K562 (cell line): ENCODE measurements around the gene PNMA8B. TPM values are rescaled to one million over a fixed set of nuclear protein-coding genes. Genes with fewer than 3 reads are reported as not detected.

Source experiments
- ATF2 ChIP-seq: sonication (generic); formaldehyde crosslinking; IDR thresholded peaks from 2 replicates; pipeline ENCODE4 v1.8.1; 2022; ENCODE audit warnings: missing genetic modification reagents
- ATF7 ChIP-seq: fragments of 450-650 bp; IDR thresholded peaks from 2 replicates; pipeline ENCODE4 v1.7.1; 2014; ENCODE audit warnings: mild to moderate bottlenecking, moderate library complexity
- CCNT2 ChIP-seq: IDR thresholded peaks from 2 replicates; pipeline ENCODE4 v1.6.1; 2011; ENCODE audit warnings: borderline replicate concordance, low read depth, mild to moderate bottlenecking, moderate library complexity, mixed read lengths, low read length; ENCODE audit not compliant: insufficient read length; ENCODE audit errors: extremely low read depth
- IRF9 ChIP-seq: fragments of 450-650 bp; IDR thresholded peaks from 2 replicates; pipeline ENCODE4 v1.6.1; 2016; ENCODE audit warnings: missing biosample characterization, missing genetic modification characterization
- LCOR ChIP-seq: sonication (generic); formaldehyde crosslinking; IDR thresholded peaks from 2 replicates; pipeline ENCODE4 v1.8.0; 2022; ENCODE audit warnings: mild to moderate bottlenecking, missing genetic modification reagents
- MBD2 ChIP-seq: sonication (generic); IDR thresholded peaks from 2 replicates; pipeline ENCODE4 v1.6.1; 2016; ENCODE audit warnings: low read depth, borderline replicate concordance
- MED1 ChIP-seq: sonication (generic); formaldehyde crosslinking; IDR thresholded peaks from 2 replicates; pipeline ENCODE4 v1.8.1; 2023; ENCODE audit warnings: missing genetic modification reagents, borderline replicate concordance
- MNT ChIP-seq, 2 experiments: fragments of 450-650 bp; conservative IDR thresholded peaks; 2 replicates each; pipeline ENCODE4 v1.6.1; 2017; ENCODE audit warnings: mild to moderate bottlenecking in 2 of 2, moderate library complexity in 2 of 2
- MYC ChIP-seq, 2 experiments: fragments of 250-450 bp in 1 of 2; sonication (Bioruptor Pico) in 1 of 2; IDR thresholded peaks; 2 replicates each; pipeline versions ENCODE4 v1.5.1 to v1.6.1; 2012 to 2021; ENCODE audit warnings: low read depth in 2 of 2, borderline replicate concordance in 1 of 2, improper control_type of control experiment in 1 of 2, low read length in 1 of 2, mild to moderate bottlenecking in 1 of 2, moderate library complexity in 1 of 2
- MYNN ChIP-seq, 2 experiments: sonication (generic); formaldehyde crosslinking in 1 of 2; IDR thresholded peaks; 2 replicates each; pipeline versions ENCODE4 v1.5.0 to v1.6.1; 2016 to 2020; ENCODE audit warnings: antibody characterized with exemption in 1 of 2, missing genetic modification reagents in 1 of 2
- NFE2 ChIP-seq: IDR thresholded peaks from 2 replicates; pipeline ENCODE4 v1.6.1; 2014; ENCODE audit warnings: antibody characterized with exemption, low read depth
- RAD21 ChIP-seq, 2 experiments: fragments of 250-450 bp in 1 of 2; fragments of 450-650 bp in 1 of 2; sonication (Bioruptor Pico) in 1 of 2; formaldehyde crosslinking in 1 of 2; IDR thresholded peaks in 1 of 2; conservative IDR thresholded peaks in 1 of 2; 2 replicates each; pipeline versions ENCODE4 v1.4.0 to v1.8.0; 2020 to 2022; ENCODE audit warnings: mild to moderate bottlenecking in 2 of 2, moderate library complexity in 1 of 2
- RBFOX2 ChIP-seq: fragments of 200-400 bp; formaldehyde crosslinking; IDR thresholded peaks from 2 replicates; pipeline ENCODE4 v1.6.1; 2017; ENCODE audit warnings: low read depth, mild to moderate bottlenecking, low read length, moderate library complexity
- STAG1 ChIP-seq: sonication (generic); formaldehyde crosslinking; IDR thresholded peaks from 2 replicates; pipeline ENCODE4 v1.5.0; 2020; ENCODE audit warnings: missing genetic modification reagents, borderline replicate concordance
- SUPT5H ChIP-seq: fragments of 450-650 bp; IDR thresholded peaks from 2 replicates; pipeline ENCODE4 v1.6.1; 2016
- TARDBP ChIP-seq: fragments of 450-650 bp; IDR thresholded peaks from 2 replicates; pipeline ENCODE4 v1.6.1; 2016
- ZNF133 ChIP-seq: fragments of 250-450 bp; sonication (Bioruptor Pico); IDR thresholded peaks from 2 replicates; pipeline ENCODE4 v1.4.0; 2020; ENCODE audit warnings: mild to moderate bottlenecking
- ZNF217 ChIP-seq: sonication (generic); formaldehyde crosslinking; IDR thresholded peaks from 2 replicates; pipeline ENCODE4 v1.8.0; 2022; ENCODE audit warnings: mild to moderate bottlenecking, missing genetic modification reagents
- ZNF431 ChIP-seq: sonication (generic); formaldehyde crosslinking; IDR thresholded peaks from 2 replicates; pipeline ENCODE4 v1.8.0; 2022; ENCODE audit warnings: mild to moderate bottlenecking, missing genetic modification reagents
- polyA plus RNA-seq, 8 experiments: library from polyadenylated mRNA; depleted of rRNA in 4 of 8; stranded (reverse) in 5 of 8; unstranded in 3 of 8; fragments of >200 nt; fragmentation: Nextera tagmentation in 2 of 8; fragmentation: Illumina TruSeq in 1 of 8; extraction: Ambion mirVana in 2 of 8; extraction: Trizol in 1 of 8; gene quantifications; 2 replicates each; pipeline versions ENCODE4 v1.2.1 to v1.2.3, GENCODE V29; 2011 to 2014; ENCODE audit warnings: inconsistent platforms in 1 of 8, missing spikeins in 1 of 8
- total RNA-seq, 7 experiments: library from RNA; depleted of rRNA in 6 of 7; stranded (reverse); fragments of >200 nt in 6 of 7; fragmentation: Illumina TruSeq in 2 of 7; extraction: Trizol in 2 of 7; gene quantifications; 2 replicates each; pipeline versions ENCODE4 v1.2.1 to v1.2.3, GENCODE V29; 2011 to 2021; ENCODE audit warnings: low replicate concordance in 1 of 7
- TF ChIP-seq, protein P1 (sequence below): sonication (generic); formaldehyde crosslinking; IDR thresholded peaks from 2 replicates; pipeline ENCODE4 v1.8.0; 2022; ENCODE audit warnings: mild to moderate bottlenecking, missing genetic modification reagents
- TF ChIP-seq, protein P2 (sequence below): fragments of 250-450 bp; sonication (Bioruptor Pico); IDR thresholded peaks from 2 replicates; pipeline ENCODE4 v1.5.0; 2020; ENCODE audit warnings: mild to moderate bottlenecking

The PNMA8B gene
- total and polyA plus RNA-seq, 9 of the 15 experiments (the other 6 are each of a cell fraction or from before 2014, with no cell fraction given) = not detected

DNA sequence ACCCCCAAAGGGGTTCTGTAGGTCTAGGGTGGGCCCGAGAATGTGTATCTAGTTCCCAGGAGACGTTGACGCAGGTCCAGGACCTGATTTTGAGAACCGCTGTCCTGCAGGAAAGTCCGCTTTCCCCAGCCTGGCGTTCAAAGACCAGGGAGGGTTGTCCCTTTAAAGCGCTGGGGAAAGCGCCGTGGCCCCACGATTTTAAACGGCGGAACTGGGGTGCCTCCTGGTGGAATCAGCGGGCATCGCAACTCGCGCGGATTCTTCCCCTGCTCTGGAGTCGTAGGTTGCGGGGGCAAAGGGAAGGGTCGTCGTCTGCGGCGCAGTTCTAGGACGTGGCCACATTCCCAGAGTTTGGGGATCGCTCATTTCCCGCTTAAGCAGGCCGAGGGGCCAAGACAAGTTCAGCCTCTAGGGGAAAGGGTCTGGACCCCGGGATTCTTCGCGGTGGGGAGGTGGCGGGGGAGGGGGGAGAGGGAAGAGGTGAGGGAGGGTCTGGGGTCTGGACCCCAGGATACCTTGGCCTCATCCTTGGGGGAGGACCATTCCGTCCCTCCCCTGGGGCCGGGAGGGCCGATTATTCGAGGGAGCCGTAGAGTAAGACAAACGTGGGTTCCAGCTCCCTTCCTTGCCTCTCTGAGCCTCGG is 7.7 kb downstream of the PNMA8B start (continued):
- TF ChIP-seq, protein P1, sequence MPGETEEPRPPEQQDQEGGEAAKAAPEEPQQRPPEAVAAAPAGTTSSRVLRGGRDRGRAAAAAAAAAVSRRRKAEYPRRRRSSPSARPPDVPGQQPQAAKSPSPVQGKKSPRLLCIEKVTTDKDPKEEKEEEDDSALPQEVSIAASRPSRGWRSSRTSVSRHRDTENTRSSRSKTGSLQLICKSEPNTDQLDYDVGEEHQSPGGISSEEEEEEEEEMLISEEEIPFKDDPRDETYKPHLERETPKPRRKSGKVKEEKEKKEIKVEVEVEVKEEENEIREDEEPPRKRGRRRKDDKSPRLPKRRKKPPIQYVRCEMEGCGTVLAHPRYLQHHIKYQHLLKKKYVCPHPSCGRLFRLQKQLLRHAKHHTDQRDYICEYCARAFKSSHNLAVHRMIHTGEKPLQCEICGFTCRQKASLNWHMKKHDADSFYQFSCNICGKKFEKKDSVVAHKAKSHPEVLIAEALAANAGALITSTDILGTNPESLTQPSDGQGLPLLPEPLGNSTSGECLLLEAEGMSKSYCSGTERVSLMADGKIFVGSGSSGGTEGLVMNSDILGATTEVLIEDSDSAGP (CRISPR knock-in tag) = peak; percentile 87
- TF ChIP-seq MNT (conservative IDR thresholded peaks at IDR 0.05) = no peak
- no peak for TF ChIP-seq NFE2
- no peak for TF ChIP-seq TARDBP
- TF ChIP-seq ZNF431 (CRISPR knock-in tag) = no peak
- TF ChIP-seq MYNN (IDR thresholded peaks at IDR 0.05) = no peak
- no peak for TF ChIP-seq MYNN (CRISPR knock-in tag; IDR thresholded peaks at IDR 0.05)
- no peak for TF ChIP-seq RBFOX2
- TF ChIP-seq CCNT2 = no peak
- peak; percentile 93; the same call in 1 of the 2 replicates for TF ChIP-seq STAG1 (CRISPR knock-in tag)
- TF ChIP-seq ZNF133 (CRISPR knock-in tag) = no peak
- TF ChIP-seq MYC (IDR thresholded peaks at IDR 0.05; ENCODE audit: low read depth, low read length) = no peak
- TF ChIP-seq MYC (CRISPR knock-in tag; IDR thresholded peaks at IDR 0.05; ENCODE audit: borderline replicate concordance, low read depth) = no peak
- TF ChIP-seq, protein P2, sequence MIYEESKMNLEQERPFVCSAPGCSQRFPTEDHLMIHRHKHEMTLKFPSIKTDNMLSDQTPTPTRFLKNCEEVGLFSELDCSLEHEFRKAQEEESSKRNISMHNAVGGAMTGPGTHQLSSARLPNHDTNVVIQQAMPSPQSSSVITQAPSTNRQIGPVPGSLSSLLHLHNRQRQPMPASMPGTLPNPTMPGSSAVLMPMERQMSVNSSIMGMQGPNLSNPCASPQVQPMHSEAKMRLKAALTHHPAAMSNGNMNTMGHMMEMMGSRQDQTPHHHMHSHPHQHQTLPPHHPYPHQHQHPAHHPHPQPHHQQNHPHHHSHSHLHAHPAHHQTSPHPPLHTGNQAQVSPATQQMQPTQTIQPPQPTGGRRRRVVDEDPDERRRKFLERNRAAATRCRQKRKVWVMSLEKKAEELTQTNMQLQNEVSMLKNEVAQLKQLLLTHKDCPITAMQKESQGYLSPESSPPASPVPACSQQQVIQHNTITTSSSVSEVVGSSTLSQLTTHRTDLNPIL (CRISPR knock-in tag) = no peak
- no peak for TF ChIP-seq SUPT5H
- peak; percentile 96 to 99 for TF ChIP-seq RAD21 (CRISPR knock-in tag; conservative IDR thresholded peaks at IDR 0.05 in 1 of 2, IDR thresholded peaks at IDR 0.05 in 1 of 2)
- no peak for TF ChIP-seq MED1 (CRISPR knock-in tag)
- TF ChIP-seq LCOR (CRISPR knock-in tag) = no peak
- no peak for TF ChIP-seq ATF2 (CRISPR knock-in tag)
- TF ChIP-seq ATF7 = no peak
- no peak for TF ChIP-seq IRF9
- no peak for TF ChIP-seq MBD2
- no peak for TF ChIP-seq ZNF217 (CRISPR knock-in tag)
